Medulla oblongata (tissue), 1 donor: ENCODE measurements around the gene GDE1.

Experiments used
- DNase-seq: peaks from one replicate; pipeline ENCODE4 v3.0.0-alpha.2; 2015; ENCODE audit errors: extremely low spot score

GDE1 gene

DNA sequence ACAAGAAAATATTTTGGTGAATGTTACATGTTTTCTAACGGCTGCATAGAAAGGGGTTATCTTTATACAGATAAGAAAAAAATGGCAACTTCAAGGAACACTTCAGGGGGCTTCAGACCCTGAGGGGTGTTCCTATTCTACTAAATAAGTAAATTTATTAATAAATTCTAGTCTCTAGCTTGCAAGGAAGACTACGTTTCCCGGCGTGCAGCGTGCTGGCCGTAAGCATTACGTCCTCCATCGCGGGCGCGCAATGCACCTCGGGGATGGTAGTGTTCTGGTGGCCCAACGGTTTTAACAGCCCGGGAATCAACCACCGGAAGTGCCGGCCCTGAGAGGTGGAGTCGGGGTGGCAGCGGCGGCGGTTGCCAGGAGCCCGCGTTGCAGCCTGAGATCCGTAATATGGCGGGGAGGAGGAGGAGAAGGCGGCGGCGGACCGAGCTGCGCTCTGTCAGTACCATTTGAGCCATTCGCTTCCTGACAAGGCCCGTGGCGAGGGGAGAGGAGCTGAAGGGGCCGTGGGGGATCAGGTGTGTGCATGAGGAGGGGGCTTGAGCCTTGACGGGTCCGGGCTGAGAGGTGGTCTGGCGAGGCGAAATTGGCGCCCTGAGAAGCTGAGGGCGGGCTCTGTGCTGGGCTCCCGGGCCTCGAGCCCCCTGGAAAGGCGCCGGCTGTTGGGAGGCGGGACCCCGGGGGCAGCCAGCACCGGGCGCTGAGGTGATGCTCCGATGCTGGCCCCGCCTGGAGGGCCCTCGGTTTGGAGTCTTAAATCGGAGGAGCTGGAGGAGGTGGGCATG, 1.9 kb upstream of the GDE1 start, which contains the start of gene CCP110:
TSS of gene CCP110 (plus strand) at position 384 of the 797 bp plus-strand sequence. CDS start 3,940 bp downstream, outside the sequence.
- DNase-seq = peak; percentile 99

- no peak for DNase-seq
These were observed 1.3 kb upstream of the GDE1 start for GRCh38 chr16:19523184-19523558.

DNA sequence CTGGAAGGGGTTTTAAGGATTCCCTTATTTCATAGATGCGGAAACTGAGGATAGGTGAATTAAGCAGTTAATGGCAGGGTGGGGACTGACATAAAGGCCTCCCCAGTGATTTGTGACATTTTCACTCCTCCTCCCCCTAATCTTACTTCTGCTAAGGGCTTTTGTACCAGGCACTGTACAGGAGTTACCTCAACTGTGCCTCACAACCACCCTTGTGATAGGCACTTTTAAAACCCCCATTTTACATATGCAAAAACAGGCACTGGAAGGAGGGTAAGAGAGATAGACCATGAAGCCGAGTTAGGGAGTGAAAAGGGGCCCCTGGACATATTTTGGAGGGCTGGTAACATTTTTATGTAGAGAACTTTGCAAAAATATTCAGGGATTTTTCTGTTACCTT, 862 bp upstream of the GDE1 start:
- DNase-seq = no peak

- DNase-seq = no peak
These were observed 467 bp upstream of the GDE1 start for GRCh38 chr16:19522397-19522732.

- no peak for DNase-seq
These were observed 1.0 kb downstream of the GDE1 start for GRCh38 chr16:19520861-19521331.

- no peak for DNase-seq
These were observed 3.5 kb downstream of the GDE1 start for GRCh38 chr16:19518388-19518787.

- no peak for DNase-seq
These were observed 4.3 kb downstream of the GDE1 start for GRCh38 chr16:19517424-19518089.

GRCh38 chr16:19515757-19516156, 6.1 kb downstream of the GDE1 start:
- no peak for DNase-seq

GRCh38 chr16:19513377-19514053, 8.4 kb downstream of the GDE1 start:
- DNase-seq = no peak

GRCh38 chr16:19512297-19512696, 9.6 kb downstream of the GDE1 start:
- DNase-seq = no peak

DNA sequence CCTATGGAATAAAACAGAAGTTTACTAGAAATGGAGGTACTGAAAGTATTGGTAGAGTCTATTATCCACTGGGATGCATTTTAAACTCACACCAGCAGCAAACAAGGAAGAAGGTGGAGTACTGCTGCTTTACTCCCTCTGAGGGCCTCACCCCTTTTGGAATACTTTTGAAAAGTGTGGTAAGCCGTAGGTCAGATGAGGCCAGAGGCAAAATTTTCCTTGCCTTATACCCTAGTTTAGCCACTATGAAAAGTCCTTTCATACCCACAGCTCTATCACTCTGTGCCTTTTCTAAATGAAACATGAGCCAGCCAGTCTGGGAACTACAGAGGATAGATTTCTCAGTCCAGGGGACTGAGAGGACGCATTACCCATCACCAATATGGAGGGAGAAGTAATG, 14.0 kb downstream of the GDE1 start:
- no peak for DNase-seq

DNA sequence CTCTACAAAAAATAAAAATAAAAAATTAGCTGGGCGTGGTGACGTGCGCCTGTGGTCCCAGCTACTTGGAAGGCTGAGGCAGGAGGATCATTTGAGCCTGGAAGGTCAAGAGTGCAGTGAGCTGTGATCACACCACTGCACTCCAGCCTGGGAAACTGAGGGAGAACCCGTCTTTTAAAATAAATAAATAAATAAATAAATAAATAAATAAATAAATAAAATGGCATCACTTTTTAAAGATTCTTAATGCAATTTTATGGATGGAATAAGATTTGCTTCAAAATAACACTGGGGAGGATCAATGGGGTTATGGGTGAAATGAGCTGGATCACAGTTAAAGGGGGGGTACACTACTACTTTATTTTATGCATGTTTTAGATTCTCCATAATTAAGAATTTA, 14.9 kb downstream of the GDE1 start:
- no peak for DNase-seq

GRCh38 chr16:19505600-19506303, 16.1 kb downstream of the GDE1 start:
- no peak for DNase-seq

GRCh38 chr16:19503461-19504075, 18.3 kb downstream of the GDE1 start:
- no peak for DNase-seq

- peak; percentile 87 for DNase-seq
These were observed 19.3 kb downstream of the GDE1 start for GRCh38 chr16:19502395-19503131.

- DNase-seq = no peak
These were observed 22.4 kb downstream of the GDE1 start for GRCh38 chr16:19499481-19499880.

GRCh38 chr16:19499006-19499405, 22.9 kb downstream of the GDE1 start:
- DNase-seq = no peak

DNA sequence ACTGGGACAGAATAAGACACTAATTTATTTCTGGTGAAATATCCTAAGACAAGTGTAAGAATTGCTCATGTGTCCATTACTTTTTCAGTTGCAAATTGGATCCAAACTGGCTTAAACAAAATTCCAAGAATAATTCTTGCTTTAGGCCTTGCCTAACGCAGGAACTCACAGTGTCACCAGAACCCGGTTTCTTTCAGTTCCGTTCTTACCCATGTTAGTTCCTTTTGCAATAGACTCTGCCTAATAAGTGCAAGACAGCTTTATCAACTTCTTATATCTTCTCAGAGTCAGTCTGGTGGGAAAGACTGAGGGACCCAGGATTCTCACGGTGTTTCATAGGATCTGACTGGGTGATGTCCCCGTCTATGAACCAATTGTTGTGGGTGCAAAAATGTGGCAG, 24.7 kb downstream of the GDE1 start:
- DNase-seq = peak; percentile 57

DNA sequence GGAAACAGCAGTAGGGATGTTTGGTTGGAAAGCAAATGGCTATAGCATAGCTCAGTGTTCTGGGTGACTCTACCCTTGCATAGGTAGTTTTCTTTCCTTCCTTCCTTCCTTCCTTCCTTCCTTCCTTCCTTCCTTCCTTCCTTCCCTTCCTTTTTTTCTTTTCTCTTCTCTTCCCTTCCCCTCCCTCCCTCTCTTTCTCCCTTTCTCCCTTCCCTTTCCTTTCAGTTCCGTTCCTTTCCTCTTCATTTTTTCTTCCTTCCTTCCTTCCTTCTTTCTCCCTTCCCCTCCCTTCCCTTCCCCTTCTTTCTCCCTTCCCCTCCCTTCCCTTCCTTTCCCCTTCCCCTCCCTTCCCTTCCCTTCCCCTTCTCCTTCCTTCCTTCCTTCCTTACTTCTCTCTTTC, 31.3 kb downstream of the GDE1 start:
- DNase-seq = no peak

DNA sequence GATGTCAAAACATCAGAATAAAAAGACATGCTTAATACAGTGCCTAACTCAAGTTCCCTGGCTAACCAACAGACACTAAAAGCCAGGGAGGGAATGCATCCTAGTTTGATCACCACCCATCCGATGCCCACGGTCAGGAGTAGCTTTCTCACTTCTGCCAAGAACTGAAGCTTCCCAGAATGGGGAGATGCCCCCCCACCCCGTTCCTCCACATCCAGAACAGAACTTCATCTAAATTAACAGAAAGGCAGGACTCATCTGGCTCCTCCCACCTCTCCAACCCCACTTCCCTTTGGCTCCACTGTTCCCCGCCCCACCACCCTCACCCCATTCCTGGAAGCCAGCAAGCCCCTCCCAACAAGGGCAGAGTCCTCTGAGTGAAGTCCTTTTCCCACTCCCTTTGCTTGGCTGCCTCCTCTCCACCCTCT, 33.7 kb downstream of the GDE1 start:
- DNase-seq = no peak

GRCh38 chr16:19486750-19487325, 35.1 kb downstream of the GDE1 start:
- no peak for DNase-seq
